Measurements from ENCODE around the gene PTPN2.
A peak's percentile ranks its signal among the peaks of the same experiment; 100 is the strongest.
"Not testable (repeated sequence)": the region's sequence is repeated elsewhere in the genome, so short reads cannot be mapped to it uniquely, and the experiment has no call there.

Gene PTPN2

GRCh38 chr18:12891561-12891960 lies 7.5 kb upstream of the PTPN2 start:
- peak; percentile 14 for DNase-seq (ENCODE audit: low spot score)

GRCh38 chr18:12890964-12891363 lies 6.9 kb upstream of the PTPN2 start:
- no peak for DNase-seq (ENCODE audit: low spot score)

GRCh38 chr18:12886498-12887126 lies 2.6 kb upstream of the PTPN2 start:
- no peak for DNase-seq (ENCODE audit: low spot score)

DNA sequence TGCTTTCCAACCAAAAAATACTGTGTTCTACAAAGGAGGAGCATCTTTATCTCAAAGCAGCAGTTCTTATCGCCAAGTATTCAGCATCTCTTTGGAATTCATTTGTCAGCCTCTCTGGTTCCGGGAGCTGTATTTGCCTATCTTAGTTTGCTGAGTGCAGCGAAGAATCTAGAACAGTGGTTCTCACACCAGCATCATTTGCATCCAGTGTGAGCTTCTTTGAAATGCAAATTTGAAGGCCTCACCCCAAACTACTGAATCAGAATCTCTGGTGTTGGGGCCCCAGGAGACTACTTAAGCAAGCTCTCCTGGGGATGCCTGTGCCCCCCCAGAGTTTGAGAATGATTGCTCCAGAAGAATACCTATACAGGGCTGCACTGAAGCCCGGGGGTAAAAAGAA lies 1.5 kb upstream of the PTPN2 start:
- DNase-seq (ENCODE audit: low spot score) = no peak

GRCh38 chr18:12884406-12885323 lies 628 bp upstream of the PTPN2 start:
- no peak for DNase-seq (ENCODE audit: low spot score)

GRCh38 chr18:12883372-12883683 lies 709 bp downstream of the PTPN2 start:
- peak; percentile 20 for DNase-seq (ENCODE audit: low spot score)

DNA sequence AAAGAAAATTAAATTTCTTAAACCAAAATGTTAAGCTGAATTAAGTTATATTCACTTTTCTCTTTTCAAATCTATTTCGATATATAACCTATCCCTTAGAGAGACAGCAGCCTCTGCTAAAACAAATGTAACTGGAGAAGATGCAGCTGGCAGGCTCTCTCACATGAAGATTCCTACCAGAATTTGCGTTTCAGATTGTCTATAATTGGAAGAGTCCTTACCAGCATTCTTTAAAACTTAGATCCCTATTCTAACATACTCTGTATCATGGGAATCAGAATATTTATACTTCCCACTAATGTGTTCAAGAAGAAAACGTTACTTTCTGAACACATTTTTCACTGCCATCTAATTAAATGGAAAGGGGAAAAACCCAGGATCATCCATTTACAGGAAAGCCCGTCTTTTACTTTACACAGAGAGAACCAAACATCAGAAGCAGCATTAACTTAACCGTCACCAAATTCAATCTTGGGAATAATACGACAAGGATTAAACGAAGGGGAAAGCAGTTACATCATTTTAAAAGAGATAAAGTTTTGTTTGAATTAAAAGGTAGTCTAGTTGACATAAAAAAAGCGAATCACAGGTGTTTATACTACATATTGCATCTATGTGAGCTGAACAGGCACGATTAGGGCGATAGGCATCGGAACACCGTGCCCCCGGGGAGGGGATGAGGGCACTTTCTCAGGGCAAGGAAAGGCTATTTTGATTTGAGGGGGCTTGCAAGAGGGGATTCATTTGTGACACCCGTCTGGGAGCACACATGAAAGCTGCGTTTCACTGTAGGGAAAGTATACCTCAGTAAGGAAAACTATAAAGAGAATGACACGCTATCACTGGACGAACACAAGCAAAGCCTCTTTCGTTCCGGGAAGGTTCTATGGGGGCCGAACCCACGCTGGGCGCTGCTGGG lies 1.3 kb downstream of the PTPN2 start:
- no peak for DNase-seq (ENCODE audit: low spot score)

GRCh38 chr18:12880541-12880910 lies 3.5 kb downstream of the PTPN2 start:
- no peak for DNase-seq (ENCODE audit: low spot score)

DNA sequence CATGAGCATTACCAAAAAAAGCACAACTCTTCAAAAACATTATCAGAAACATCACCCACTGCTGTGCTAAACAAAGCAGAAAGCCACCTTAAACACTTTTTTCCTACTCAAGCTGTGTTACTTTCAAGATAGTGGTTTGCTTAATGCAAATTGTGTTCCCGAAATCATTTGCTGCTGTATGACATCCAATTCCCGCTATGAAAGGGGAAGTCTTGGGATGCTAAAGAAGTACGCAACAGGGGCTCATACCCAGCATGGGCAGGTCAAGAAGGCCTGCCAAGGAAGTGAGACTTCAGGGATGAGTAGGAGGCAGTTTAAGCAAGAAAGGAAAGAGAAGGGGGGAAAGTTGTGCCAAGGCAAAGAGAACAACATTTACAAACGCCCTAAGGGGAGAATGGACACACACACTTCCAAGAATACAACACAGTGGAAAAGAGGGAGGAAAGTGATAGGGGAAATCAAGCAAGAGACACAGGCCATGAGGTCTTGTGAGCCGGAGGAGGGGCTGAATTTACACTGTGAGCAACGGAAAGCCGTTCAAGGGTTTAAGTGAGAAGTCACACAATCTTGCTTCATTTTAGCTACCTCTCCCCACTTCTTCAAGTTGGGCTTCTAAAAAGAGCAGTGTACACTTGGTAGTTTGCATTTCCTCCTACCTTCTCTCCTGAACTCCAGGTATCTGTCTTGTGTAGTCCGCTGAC lies 4.0 kb downstream of the PTPN2 start:
- no peak for DNase-seq (ENCODE audit: low spot score)

DNA sequence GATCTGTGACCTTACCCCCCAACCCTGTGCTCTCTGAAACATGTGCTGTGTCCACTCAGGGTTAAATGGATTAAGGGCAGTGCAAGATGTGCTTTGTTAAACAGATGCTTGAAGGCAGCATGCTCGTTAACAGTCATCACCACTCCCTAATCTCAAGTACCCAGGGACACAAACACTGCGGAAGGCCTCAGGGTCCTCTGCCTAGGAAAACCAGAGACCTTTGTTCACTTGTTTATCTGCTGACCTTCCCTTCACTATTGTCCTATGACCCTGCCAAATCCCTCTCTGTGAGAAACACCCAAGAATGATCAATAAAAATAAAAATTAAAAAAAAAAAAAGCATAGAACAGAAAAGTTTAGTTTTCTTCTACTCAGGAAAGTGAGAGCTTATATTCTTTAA lies 9.0 kb downstream of the PTPN2 start:
- not testable (repeated sequence) for DNase-seq (ENCODE audit: low spot score)

- not testable (repeated sequence) for DNase-seq (ENCODE audit: low spot score)
Observed at GRCh38 chr18:12873961-12874567, 10.0 kb downstream of the PTPN2 start.

GRCh38 chr18:12872408-12872807 lies 11.6 kb downstream of the PTPN2 start:
- DNase-seq (ENCODE audit: low spot score) = no peak

DNA sequence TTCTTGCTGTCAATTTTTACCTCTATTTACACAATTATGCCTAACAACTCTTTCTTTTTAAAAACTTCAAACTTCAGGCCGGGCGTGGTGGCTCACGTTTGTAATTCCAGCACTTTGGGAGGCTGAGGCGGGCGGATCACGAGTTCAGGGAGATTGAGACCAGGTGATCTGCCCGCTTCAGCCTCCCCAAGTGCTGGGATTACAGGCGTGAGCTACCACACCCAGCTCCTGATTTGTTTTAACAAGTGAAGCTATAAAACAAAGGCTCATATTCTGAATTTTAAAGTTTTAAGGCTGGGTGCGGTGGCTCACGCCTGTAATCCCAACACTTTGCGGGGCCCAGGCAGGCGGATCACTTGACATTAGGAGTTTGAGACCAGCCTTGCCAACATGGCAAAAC lies 15.5 kb downstream of the PTPN2 start:
- DNase-seq (ENCODE audit: low spot score) = no peak

DNA sequence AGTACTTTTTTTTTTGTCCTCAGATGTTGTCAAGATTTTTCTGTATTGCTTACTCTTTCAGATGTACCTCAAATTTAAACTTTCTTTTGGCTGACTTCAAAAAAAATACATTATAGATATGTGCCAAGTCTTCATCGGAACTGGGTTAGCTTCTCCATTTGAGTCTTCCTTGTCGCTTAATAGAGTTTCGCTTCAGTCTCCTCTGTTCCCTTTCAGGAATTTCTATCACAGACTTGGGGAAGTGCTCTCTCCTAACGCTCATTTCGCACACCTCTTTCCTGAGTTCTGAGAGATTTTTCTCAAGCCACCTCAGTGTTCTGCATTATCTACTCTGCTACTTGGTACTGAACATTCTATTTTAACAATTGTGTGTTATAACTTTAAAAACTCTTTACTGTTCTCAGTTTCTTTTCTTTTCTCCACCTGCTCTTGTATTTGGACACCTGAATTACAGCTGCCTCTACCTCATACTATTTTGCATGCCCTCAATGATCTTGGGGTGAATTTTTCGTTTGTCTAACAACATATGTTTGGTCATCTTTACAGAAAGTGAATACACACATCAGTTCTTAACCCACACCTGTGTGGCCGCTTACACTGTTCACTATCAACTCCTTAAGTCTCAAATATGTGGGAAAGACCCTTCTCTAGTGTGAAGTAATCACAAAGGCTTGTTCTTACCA lies 16.5 kb downstream of the PTPN2 start:
- DNase-seq (ENCODE audit: low spot score) = no peak

- DNase-seq (ENCODE audit: low spot score) = no peak
Observed at GRCh38 chr18:12863687-12864216, 20.3 kb downstream of the PTPN2 start.

DNA sequence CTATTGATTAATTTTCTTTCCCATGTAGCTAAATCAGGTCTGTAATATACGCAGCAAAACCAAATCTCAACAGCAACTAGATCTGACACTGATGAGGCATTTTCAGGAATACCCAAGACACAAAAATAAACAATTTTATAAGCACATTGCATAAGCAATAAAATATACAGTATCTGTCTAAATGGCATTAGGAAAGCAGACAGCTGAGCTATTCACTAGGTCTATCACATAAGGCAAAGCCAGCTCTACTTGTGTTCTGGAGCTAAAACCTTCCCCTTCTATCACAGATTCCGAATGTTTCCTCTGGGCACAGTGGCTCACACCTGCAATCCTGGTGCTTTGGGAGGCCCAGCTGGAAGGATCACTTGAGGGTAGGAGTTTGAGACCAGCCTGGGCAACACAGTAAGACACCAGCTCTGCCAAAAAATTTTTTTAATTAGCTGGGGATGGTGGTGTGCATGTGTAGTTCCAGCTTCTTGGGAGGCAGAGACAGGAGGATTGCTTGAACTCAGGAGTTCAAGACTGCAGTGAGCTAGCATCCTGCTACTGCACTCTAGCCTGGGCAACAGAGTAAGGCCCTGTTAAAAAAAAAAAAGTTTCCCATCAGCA lies 21.1 kb downstream of the PTPN2 start:
- DNase-seq (ENCODE audit: low spot score) = no peak

- DNase-seq (ENCODE audit: low spot score) = peak; percentile 73
Observed at GRCh38 chr18:12862467-12862866, 21.6 kb downstream of the PTPN2 start.

DNA sequence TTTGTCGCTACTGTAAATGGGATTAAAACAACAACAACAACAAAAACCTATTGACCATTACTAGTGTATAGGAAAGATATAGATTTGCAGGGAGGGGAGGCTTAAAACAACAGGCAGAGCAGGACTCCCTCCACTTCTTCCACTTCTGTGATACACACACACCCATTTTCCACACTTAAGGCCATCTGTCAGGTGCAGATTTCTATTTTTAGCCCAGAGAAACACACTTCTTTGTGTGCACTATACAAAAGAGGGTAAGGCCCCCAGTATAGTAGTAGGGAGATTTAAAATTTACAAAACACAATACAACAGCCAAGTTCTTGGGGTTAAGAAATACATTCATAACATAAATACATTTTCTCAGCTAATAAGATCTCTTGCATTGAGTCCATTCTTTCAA lies 22.4 kb downstream of the PTPN2 start:
- DNase-seq (ENCODE audit: low spot score) = no peak

- no peak for DNase-seq (ENCODE audit: low spot score)
Observed at GRCh38 chr18:12860530-12860929, 23.5 kb downstream of the PTPN2 start.

DNA sequence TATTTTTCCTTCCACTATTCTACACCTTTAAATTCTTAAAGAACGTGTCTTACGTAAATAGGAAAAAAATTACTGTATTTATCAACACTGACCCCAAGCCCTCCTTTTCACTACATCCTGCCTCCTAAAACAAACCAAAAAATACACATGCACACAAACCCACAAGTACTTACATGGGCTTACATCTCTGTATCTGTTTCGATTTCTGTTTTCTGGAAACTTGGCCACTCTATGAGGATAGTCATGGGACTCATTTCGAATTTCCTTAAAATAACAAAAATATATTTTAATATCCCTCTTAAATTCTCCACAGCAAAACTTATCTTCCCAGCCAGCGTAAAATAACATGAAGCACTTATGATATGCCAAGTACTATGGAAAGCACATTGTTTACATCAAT lies 25.0 kb downstream of the PTPN2 start:
- DNase-seq (ENCODE audit: low spot score) = no peak
